Kidney (tissue), 14 donors: ENCODE data around the gene KRT9. TPM values are rescaled to one million over a fixed set of nuclear protein-coding genes. Genes with fewer than 3 reads are reported as not detected.
A peak's percentile ranks its signal among the peaks of the same experiment; 100 is the strongest.

Experiments used
- DNase-seq, 5 donors: peaks; one replicate each; pipeline ENCODE4 v3.0.0-alpha.2; 2013 to 2020
- FAIRE-seq: peaks from 2 replicates; lab custom pipeline; 2012; peaks lifted over from hg19 to GRCh38; lab: Jason Lieb, UNC
- H3K27ac ChIP-seq, 2 donors: one replicate each; pipeline ENCODE4 v1.7.0; 2013; ENCODE audit warnings: low read depth in 2 of 2, low read length in 2 of 2, inconsistent platforms in 1 of 2
- H3K27me3 ChIP-seq: one replicate; pipeline ENCODE4 v1.7.1; 2013; ENCODE audit warnings: low read length, inconsistent platforms; ENCODE audit not compliant: control insufficient read depth, insufficient read depth
- H3K36me3 ChIP-seq, 3 donors: one replicate each; pipeline versions ENCODE4 v1.7.0 to v1.7.1; 2013; ENCODE audit warnings: low read length in 3 of 3, control low read depth in 1 of 3, inconsistent platforms in 1 of 3; ENCODE audit not compliant: insufficient read depth in 3 of 3, control insufficient read depth in 2 of 3
- H3K4me1 ChIP-seq, 3 donors: one replicate each; pipeline versions ENCODE4 v1.7.0 to v1.7.1; 2013; ENCODE audit warnings: low read length in 3 of 3, inconsistent platforms in 1 of 3, low read depth in 1 of 3; ENCODE audit not compliant: control insufficient read depth in 2 of 3, insufficient read depth in 2 of 3
- H3K4me3 ChIP-seq, 3 donors: one replicate each; pipeline versions ENCODE4 v1.7.0 to v1.8.1; 2013; ENCODE audit warnings: low read length in 3 of 3, control low read depth in 1 of 3, inconsistent platforms in 1 of 3
- H3K9ac ChIP-seq, 3 donors: one replicate each; pipeline versions ENCODE4 v1.7.0 to v1.7.1; 2013; ENCODE audit warnings: low read length in 3 of 3, control low read depth in 1 of 3, inconsistent platforms in 1 of 3
- H3K9me3 ChIP-seq, 3 donors: one replicate each; pipeline versions ENCODE4 v1.7.0 to v1.7.1; 2013; ENCODE audit warnings: low read length in 3 of 3, control low read depth in 1 of 3, inconsistent platforms in 1 of 3; ENCODE audit not compliant: control insufficient read depth in 2 of 3, insufficient read depth in 1 of 3
- intact Hi-C: fragments of 100-400 bp; cut with DNase I; formaldehyde crosslinking; loops from one replicate; pipeline ENCODE4 v1.11.1; 2022
- polyA plus RNA-seq: library from polyadenylated mRNA; stranded (reverse); fragments of 350-450 nt; fragmentation: Illumina TruSeq; extraction: RNeasy Lipid Tissue Mini Kit (QIAGEN cat#74804); gene quantifications from one replicate; pipeline ENCODE4 v1.2.3, GENCODE V29; 2014; ENCODE audit warnings: low read depth, low replicate concordance; ENCODE audit not compliant: insufficient read depth
- total RNA-seq: library from RNA; stranded (reverse); fragmentation: NEBNext Ultra II Directional; extraction: Animal tissue kit (Norgen Biotek cat#: 25700); gene quantifications from one replicate; pipeline ENCODE4 v1.2.1, GENCODE V29; 2021
- TF ChIP-seq, protein P1 (sequence below): IDR thresholded peaks from 3 replicates; pipeline ENCODE4 v1.5.1; 2012; ENCODE audit warnings: mild to moderate bottlenecking, moderate library complexity, borderline replicate concordance; ENCODE audit not compliant: insufficient read depth; ENCODE audit errors: extremely low read depth
- donor health status: control.
- donor health status: control.
- donor health status: control.
- donor health status: control.
- donor health status: control.
- donor health status: DM: yes; HTN: yes; CAD: no.
- donor health status: Normal renal cell carcinoma (clear cell type).

The KRT9 gene
- total and polyA plus RNA-seq, 2 donors from 2014 or later = not detected

- no peak overlapping the region for H3K9ac ChIP-seq
- FAIRE-seq (no peak), DNase-seq (peak in 1 of 5 donors; percentile 31)
- no peak overlapping the region for H3K27ac ChIP-seq
- no peaks in the 10 kb centered on the region for H3K27me3 ChIP-seq
- no peaks in the 10 kb centered on the region for H3K9me3 ChIP-seq
- intact Hi-C loops = no loop called here
- TF ChIP-seq, protein P1, sequence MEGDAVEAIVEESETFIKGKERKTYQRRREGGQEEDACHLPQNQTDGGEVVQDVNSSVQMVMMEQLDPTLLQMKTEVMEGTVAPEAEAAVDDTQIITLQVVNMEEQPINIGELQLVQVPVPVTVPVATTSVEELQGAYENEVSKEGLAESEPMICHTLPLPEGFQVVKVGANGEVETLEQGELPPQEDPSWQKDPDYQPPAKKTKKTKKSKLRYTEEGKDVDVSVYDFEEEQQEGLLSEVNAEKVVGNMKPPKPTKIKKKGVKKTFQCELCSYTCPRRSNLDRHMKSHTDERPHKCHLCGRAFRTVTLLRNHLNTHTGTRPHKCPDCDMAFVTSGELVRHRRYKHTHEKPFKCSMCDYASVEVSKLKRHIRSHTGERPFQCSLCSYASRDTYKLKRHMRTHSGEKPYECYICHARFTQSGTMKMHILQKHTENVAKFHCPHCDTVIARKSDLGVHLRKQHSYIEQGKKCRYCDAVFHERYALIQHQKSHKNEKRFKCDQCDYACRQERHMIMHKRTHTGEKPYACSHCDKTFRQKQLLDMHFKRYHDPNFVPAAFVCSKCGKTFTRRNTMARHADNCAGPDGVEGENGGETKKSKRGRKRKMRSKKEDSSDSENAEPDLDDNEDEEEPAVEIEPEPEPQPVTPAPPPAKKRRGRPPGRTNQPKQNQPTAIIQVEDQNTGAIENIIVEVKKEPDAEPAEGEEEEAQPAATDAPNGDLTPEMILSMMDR = no peak
- no peak overlapping the region for H3K4me3 ChIP-seq
- H3K36me3 ChIP-seq = no peaks in the 10 kb centered on the region
- H3K4me1 ChIP-seq = no peaks in the 10 kb centered on the region
Observed at GRCh38 chr17:41619036-41619926, 47.4 kb upstream of the KRT9 start.

DNA sequence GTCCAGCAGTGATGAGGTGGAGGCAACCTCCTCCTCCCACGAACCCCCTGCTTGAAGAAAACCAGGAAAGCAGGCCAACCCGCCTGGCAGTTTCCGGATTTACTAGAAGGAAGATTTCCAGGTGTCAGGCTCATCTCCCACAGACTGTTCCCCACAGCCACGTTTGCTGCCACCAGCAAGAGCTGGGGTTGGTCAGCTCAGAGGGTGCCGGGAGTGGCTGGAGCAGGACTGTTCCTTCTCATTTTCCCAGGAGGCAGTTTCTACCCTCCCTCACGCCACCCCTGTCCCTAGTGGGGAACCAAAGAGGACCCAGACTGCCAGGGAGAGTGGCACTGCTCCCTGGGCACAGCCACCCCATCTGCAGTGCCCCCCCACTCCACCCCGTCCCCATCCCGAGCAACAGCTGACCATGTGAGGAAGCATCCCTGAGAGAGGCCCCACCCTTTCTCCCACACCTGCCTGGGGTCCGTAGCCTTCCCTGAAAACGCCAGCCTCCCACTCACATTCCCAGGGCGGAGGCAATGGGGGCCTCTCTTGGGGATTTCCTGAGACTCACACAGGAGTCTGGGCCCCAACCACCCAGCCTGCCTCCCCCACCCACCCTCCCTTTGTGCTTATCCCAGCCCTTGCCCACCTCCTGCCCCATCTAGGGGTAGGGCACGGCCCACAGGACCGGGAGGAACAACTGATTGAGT lies 46.6 kb upstream of the KRT9 start:
- Histone ChIP-seq H3K4me3 (no peak overlapping the region), H3K27me3 (no peaks in the 10 kb centered on the region), H3K36me3 (no peaks in the 10 kb centered on the region), H3K9me3 (no peaks in the 10 kb centered on the region), H3K27ac (no peak overlapping the region), H3K4me1 (no peaks in the 10 kb centered on the region), H3K9ac (no peak overlapping the region)
- FAIRE-seq = no peak
- peak in 2 of 5 donors; percentile 40 to 50 for DNase-seq
- intact Hi-C loops = no loop called here
- TF ChIP-seq, protein P1 = no peak

GRCh38 chr17:41617698-41618097 lies 45.8 kb upstream of the KRT9 start:
- Histone ChIP-seq H3K27ac (no peak overlapping the region), H3K9me3 (no peaks in the 10 kb centered on the region), H3K4me3 (no peak overlapping the region), H3K4me1 (no peaks in the 10 kb centered on the region), H3K36me3 (no peaks in the 10 kb centered on the region), H3K9ac (no peak overlapping the region), H3K27me3 (no peaks in the 10 kb centered on the region)
- DNase-seq (peak in 1 of 5 donors; percentile 46), FAIRE-seq (no peak)
- TF ChIP-seq, protein P1 = no peak
- intact Hi-C loops = no loop called here
